ENCODE measurements around the gene SIAE.

SIAE gene

DNA sequence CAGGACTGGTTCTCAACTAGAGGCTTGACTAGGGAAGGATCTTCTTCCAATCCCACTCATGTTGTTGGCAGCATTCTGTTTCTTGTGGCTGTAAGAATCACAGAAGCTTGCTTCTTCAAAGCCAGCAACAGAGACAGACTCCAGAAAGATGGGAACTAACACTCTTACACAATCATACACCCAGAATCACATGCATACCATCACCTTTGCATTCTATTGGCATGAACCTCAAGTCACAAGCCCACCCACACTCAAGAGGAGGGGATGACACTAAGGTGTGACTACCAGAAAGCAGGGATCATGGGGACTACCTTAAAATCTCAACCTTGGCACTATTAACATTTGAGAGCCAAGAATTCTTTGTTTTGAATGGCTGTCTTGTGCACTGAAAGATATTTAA lies 75.9 kb downstream of the SIAE start:
- Histone ChIP-seq H3K27ac (ENCODE audit: low read length) (no peak overlapping the region), H3K9me3 (ENCODE audit: insufficient read depth, low read depth, low read length) (no peaks in the 10 kb centered on the region), H3K9ac (ENCODE audit: low read depth, low read length) (no peak overlapping the region), H3K4me1 (ENCODE audit: insufficient read depth, low read length) (peaks cover 6% of the 10 kb centered on the region; the same call in 1 of the 2 replicates), H3K4me3 (ENCODE audit: low read length) (no peak overlapping the region), H3K27me3 (ENCODE audit: insufficient read depth, low read length) (no peaks in the 10 kb centered on the region), H3K36me3 (ENCODE audit: insufficient read depth, low read depth, low read length) (no peaks in the 10 kb centered on the region)

DNA sequence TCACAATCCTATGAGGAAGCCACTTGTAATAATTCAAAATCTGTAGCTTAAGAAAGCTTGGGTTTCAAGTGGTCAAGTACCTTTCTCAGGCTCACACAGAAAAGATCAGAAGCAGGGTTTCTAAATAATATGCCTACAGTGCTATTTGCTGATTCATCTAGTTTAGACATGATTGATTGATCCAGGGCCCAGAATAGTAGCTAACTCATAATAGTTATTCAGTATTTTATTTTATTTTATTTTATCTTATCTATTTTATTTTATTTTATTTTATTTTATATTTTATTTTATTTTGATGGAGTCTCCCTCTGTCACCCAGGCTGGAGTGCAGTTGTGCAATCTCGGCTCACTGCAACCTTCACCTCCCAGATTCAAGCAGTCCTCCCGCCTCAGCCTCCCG lies 78.2 kb downstream of the SIAE start:
- Histone ChIP-seq H3K9ac (ENCODE audit: low read depth, low read length) (no peak overlapping the region), H3K9me3 (ENCODE audit: insufficient read depth, low read depth, low read length) (no peaks in the 10 kb centered on the region)

DNA sequence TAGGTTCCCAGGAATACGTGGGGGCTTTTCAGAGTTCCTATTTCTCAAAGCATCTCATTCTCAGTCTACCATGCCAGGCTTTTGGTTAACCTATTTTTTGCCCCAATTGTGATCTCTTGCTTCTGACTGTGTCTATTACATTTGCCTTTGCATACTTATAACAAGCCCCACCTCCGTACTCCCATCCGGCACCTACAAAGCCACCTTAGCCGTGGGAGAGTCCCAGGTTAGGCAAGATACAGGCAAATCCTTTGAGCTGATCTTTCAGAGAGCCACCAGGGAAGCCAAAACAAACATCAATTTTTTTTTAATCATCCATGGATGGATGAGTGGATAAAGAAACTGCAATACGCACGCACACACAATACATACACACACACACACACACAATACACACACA lies 80.9 kb downstream of the SIAE start:
- H3K27ac ChIP-seq (ENCODE audit: low read length): no peak overlapping the region
- no peak overlapping the region for H3K4me3 ChIP-seq (ENCODE audit: low read length)
- H3K27me3 ChIP-seq (ENCODE audit: insufficient read depth, low read length): no peaks in the 10 kb centered on the region
- no peaks in the 10 kb centered on the region for H3K36me3 ChIP-seq (ENCODE audit: insufficient read depth, low read depth, low read length)
- no peaks in the 10 kb centered on the region for H3K4me1 ChIP-seq (ENCODE audit: insufficient read depth, low read length)
- H3K9ac ChIP-seq (ENCODE audit: low read depth, low read length): no peak overlapping the region
- H3K9me3 ChIP-seq (ENCODE audit: insufficient read depth, low read depth, low read length): no peaks in the 10 kb centered on the region

More for the DNA sequence above, 78.2 kb downstream of the SIAE start:
- H3K4me1 ChIP-seq (ENCODE audit: insufficient read depth, low read length): no peaks in the 10 kb centered on the region
- H3K36me3 ChIP-seq (ENCODE audit: insufficient read depth, low read depth, low read length): no peaks in the 10 kb centered on the region
- no peak overlapping the region for H3K4me3 ChIP-seq (ENCODE audit: low read length)
- H3K27me3 ChIP-seq (ENCODE audit: insufficient read depth, low read length): no peaks in the 10 kb centered on the region
- H3K27ac ChIP-seq (ENCODE audit: low read length): no peak overlapping the region

DNA sequence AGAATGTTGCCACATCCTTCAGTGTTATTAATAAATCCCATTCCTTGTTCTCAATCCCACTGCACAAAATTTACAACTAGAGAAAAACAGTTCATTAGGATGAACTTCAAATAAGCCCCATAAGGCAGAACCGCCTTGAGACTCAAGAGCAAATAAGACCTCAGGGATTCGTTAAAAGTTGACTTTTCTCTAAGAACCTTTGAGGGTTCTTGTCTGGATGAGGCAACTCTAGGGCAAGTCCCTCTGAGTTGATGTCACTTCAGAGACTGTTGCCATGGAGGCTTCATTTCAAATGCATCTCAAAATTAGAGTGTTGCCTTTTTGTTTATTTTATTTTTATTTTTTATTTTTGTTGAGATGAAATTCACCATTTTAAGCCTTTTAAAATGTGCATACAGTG lies 82.1 kb downstream of the SIAE start:
- no peak overlapping the region for H3K4me3 ChIP-seq (ENCODE audit: low read length)
- no peaks in the 10 kb centered on the region for H3K9me3 ChIP-seq (ENCODE audit: insufficient read depth, low read depth, low read length)
- no peaks in the 10 kb centered on the region for H3K36me3 ChIP-seq (ENCODE audit: insufficient read depth, low read depth, low read length)
- no peaks in the 10 kb centered on the region for H3K27me3 ChIP-seq (ENCODE audit: insufficient read depth, low read length)
- H3K27ac ChIP-seq (ENCODE audit: low read length): no peak overlapping the region
- H3K9ac ChIP-seq (ENCODE audit: low read depth, low read length): no peak overlapping the region
- H3K4me1 ChIP-seq (ENCODE audit: insufficient read depth, low read length): no peaks in the 10 kb centered on the region

DNA sequence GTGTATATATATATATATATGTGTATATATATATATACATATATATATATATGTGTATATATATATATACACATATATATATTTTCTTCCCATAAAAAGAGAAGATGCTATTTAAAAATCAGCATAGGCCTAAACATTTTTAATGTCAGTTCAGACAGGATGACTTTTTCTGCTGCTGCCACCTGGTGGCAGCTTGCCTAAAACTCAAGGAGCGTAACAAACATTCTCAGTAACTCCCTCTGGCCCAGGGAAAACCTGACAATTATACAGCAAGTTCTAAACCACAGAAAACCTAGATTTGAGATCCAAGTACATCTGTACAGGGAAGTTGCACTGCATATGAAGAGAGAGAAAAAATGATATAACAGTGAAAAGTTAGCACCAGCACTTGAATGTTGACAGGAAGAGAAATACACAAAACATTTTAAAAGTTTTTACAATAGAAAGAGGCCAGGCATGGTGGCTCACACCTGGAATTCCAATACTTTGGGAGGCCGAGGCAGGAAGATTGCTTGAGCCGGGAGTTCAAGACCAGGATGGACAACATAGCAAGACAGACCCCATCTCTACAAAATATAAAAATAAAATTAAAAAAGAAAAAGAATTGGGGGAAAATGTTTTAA lies 87.2 kb downstream of the SIAE start:
- H3K36me3 ChIP-seq (ENCODE audit: insufficient read depth, low read depth, low read length): no peaks in the 10 kb centered on the region
- no peak overlapping the region for H3K27ac ChIP-seq (ENCODE audit: low read length)
- H3K27me3 ChIP-seq (ENCODE audit: insufficient read depth, low read length): no peaks in the 10 kb centered on the region
- no peaks in the 10 kb centered on the region for H3K9me3 ChIP-seq (ENCODE audit: insufficient read depth, low read depth, low read length)
- no peak overlapping the region for H3K9ac ChIP-seq (ENCODE audit: low read depth, low read length)
- no peak overlapping the region for H3K4me3 ChIP-seq (ENCODE audit: low read length)
- peaks cover 4% of the 10 kb centered on the region; the same call in 1 of the 2 replicates for H3K4me1 ChIP-seq (ENCODE audit: insufficient read depth, low read length)

DNA sequence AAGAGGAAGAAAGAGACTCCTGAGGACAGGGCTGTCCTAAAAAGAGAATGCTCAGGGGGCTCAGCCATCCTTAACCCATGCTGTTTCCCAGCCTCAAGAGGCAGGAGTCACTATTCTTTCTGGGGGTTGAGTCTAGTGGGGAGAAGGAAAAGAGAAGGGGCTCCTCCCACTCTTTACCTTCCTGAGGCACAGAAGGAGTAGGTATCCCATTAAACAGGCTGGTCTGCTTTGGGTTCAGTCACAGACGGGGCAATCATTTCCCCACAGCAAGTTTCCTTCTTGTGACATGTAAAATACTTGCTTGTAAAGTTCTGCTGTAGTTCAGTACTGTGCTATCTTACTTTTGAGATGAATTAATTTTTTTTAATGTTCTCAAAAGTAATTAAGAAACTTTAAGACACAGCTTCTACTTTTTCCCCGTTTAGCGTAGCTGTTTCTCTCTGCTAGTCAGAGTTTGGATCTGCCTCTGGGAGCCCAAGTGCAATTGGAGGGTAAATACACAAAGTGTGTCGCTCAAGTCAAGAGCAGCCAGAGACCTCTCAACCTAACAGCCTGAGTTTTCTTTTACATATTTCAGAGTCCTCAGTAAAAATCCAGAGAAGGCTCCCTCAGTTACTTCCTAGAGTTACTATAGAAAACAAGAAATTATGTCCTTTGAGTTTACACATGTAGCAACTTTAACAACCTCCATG lies 88.7 kb downstream of the SIAE start:
- Histone ChIP-seq H3K9me3 (ENCODE audit: insufficient read depth, low read depth, low read length) (no peaks in the 10 kb centered on the region), H3K4me1 (ENCODE audit: insufficient read depth, low read length) (peaks cover 4% of the 10 kb centered on the region; the same call in 1 of the 2 replicates), H3K9ac (ENCODE audit: low read depth, low read length) (no peak overlapping the region), H3K27me3 (ENCODE audit: insufficient read depth, low read length) (no peaks in the 10 kb centered on the region), H3K27ac (ENCODE audit: low read length) (no peak overlapping the region), H3K4me3 (ENCODE audit: low read length) (no peak overlapping the region), H3K36me3 (ENCODE audit: insufficient read depth, low read depth, low read length) (no peaks in the 10 kb centered on the region)

DNA sequence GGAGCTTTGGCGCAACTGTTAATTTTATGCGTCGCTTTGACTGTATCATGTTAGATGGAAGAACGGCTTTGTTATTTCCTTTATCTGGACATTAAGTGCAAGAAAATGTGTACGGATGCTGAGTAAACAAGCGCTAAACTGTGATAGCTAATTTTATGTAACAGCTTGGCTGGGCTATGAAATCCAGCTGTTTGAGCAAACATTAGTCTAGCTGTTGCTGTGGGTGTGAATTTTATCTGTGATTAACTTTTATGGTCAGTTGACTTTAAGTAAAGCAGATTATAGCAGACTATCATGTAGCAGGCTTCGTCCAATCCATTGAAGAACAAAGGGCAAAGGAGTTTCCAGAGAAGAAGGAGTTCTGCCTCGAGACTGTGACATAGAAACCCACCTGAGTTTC lies 89.8 kb downstream of the SIAE start:
- H3K27me3 ChIP-seq (ENCODE audit: insufficient read depth, low read length): no peaks in the 10 kb centered on the region
- no peak overlapping the region for H3K9ac ChIP-seq (ENCODE audit: low read depth, low read length)
- no peaks in the 10 kb centered on the region for H3K9me3 ChIP-seq (ENCODE audit: insufficient read depth, low read depth, low read length)
- no peak overlapping the region for H3K4me3 ChIP-seq (ENCODE audit: low read length)
- H3K36me3 ChIP-seq (ENCODE audit: insufficient read depth, low read depth, low read length): no peaks in the 10 kb centered on the region
- no peak overlapping the region for H3K27ac ChIP-seq (ENCODE audit: low read length)
- peaks cover 4% of the 10 kb centered on the region; the same call in 1 of the 2 replicates for H3K4me1 ChIP-seq (ENCODE audit: insufficient read depth, low read length)
